Mesenchymal stem cell (in vitro differentiated cells and primary cell): ENCODE results near the gene PARP11.

Experiments used
- DNase-seq: peaks from one replicate; pipeline ENCODE4 v3.0.0-alpha.2; 2013
- H2AFZ ChIP-seq: one replicate; pipeline ENCODE4 v1.6.1; 2013; ENCODE audit warnings: low read depth, mild to moderate bottlenecking, control low read depth, inconsistent platforms, low read length, moderate library complexity
- H2AK5ac ChIP-seq: 2 replicates; pipeline ENCODE4 v1.6.1; 2013; ENCODE audit warnings: low read length, moderate library complexity, mild to moderate bottlenecking, inconsistent platforms; ENCODE audit not compliant: severe bottlenecking
- H2BK120ac ChIP-seq: one replicate; pipeline ENCODE4 v1.6.1; 2013; ENCODE audit warnings: low read depth, mild to moderate bottlenecking, inconsistent platforms, low read length, moderate library complexity
- H2BK12ac ChIP-seq, 2 experiments: one replicate each; pipeline ENCODE4 v1.6.1; 2013; ENCODE audit warnings: inconsistent platforms in 2 of 2, low read length in 2 of 2, mild to moderate bottlenecking in 2 of 2, moderate library complexity in 2 of 2, control low read depth in 1 of 2
- H2BK15ac ChIP-seq: one replicate; pipeline ENCODE4 v1.6.1; 2013; ENCODE audit warnings: mild to moderate bottlenecking, low read depth, inconsistent platforms; ENCODE audit not compliant: poor library complexity, severe bottlenecking
- H2BK5ac ChIP-seq: 2 replicates; pipeline ENCODE4 v1.6.1; 2013; ENCODE audit warnings: low read depth, mild to moderate bottlenecking, low read length, control low read depth, inconsistent platforms; ENCODE audit not compliant: poor library complexity, severe bottlenecking
- H3K14ac ChIP-seq, 2 experiments: one replicate each; pipeline ENCODE4 v1.6.1; 2013; ENCODE audit warnings: inconsistent platforms in 2 of 2, low read length in 2 of 2, control low read depth in 1 of 2, mild to moderate bottlenecking in 1 of 2, moderate library complexity in 1 of 2
- H3K18ac ChIP-seq, 2 experiments: one replicate each; pipeline ENCODE4 v1.6.1; 2013; ENCODE audit warnings: inconsistent platforms in 2 of 2, low read length in 2 of 2, control low read depth in 1 of 2, low read depth in 1 of 2, mild to moderate bottlenecking in 1 of 2
- H3K23ac ChIP-seq, 2 experiments: one replicate each; pipeline ENCODE4 v1.6.1; 2013; ENCODE audit warnings: inconsistent platforms in 2 of 2, low read length in 2 of 2, mild to moderate bottlenecking in 2 of 2, moderate library complexity in 2 of 2, control low read depth in 1 of 2
- H3K27ac ChIP-seq: 2 replicates; pipeline ENCODE4 v1.5.1; 2013; ENCODE audit warnings: mild to moderate bottlenecking, moderate library complexity, low read length, control low read depth, inconsistent platforms; ENCODE audit not compliant: poor library complexity, severe bottlenecking
- H3K27me3 ChIP-seq, 2 experiments: 2 replicates each; pipeline versions ENCODE4 v1.6.1 to v1.7.0; 2013; ENCODE audit warnings: low read length in 2 of 2, mild to moderate bottlenecking in 2 of 2, moderate library complexity in 2 of 2, control low read depth in 1 of 2, inconsistent platforms in 1 of 2; ENCODE audit not compliant: control insufficient read depth in 1 of 2, insufficient read depth in 1 of 2
- H3K36me3 ChIP-seq, 2 experiments: 2 replicates each; pipeline versions ENCODE4 v1.6.1 to v1.7.0; 2013; ENCODE audit warnings: low read length in 2 of 2, control low read depth in 1 of 2, inconsistent platforms in 1 of 2, low read depth in 1 of 2, mild to moderate bottlenecking in 1 of 2; ENCODE audit not compliant: insufficient read depth in 2 of 2, control insufficient read depth in 1 of 2
- H3K4ac ChIP-seq, 2 experiments: one replicate each; pipeline ENCODE4 v1.6.1; 2013; ENCODE audit warnings: inconsistent platforms in 2 of 2, low read length in 2 of 2, mild to moderate bottlenecking in 2 of 2, moderate library complexity in 2 of 2, control low read depth in 1 of 2, low read depth in 1 of 2
- H3K4me1 ChIP-seq: 2 replicates; pipeline ENCODE4 v1.6.1; 2013; ENCODE audit warnings: low read depth, low read length, control low read depth; ENCODE audit not compliant: control insufficient read depth, insufficient read depth
- H3K4me2 ChIP-seq: 2 replicates; pipeline ENCODE4 v1.6.1; 2013; ENCODE audit warnings: low read length, mild to moderate bottlenecking, inconsistent platforms; ENCODE audit not compliant: poor library complexity, severe bottlenecking
- H3K4me3 ChIP-seq, 2 experiments: 2 replicates each; pipeline versions ENCODE4 v1.5.1 to v1.7.0; 2013; ENCODE audit warnings: low read length in 2 of 2, mild to moderate bottlenecking in 2 of 2, control low read depth in 1 of 2, low read depth in 1 of 2; ENCODE audit not compliant: insufficient read depth in 1 of 2
- H3K79me1 ChIP-seq: replicated peaks from 2 replicates; pipeline ENCODE4 v1.6.1; 2013; ENCODE audit warnings: mild to moderate bottlenecking, control low read depth, low read length, inconsistent platforms; ENCODE audit not compliant: poor library complexity, severe bottlenecking
- H3K9ac ChIP-seq: 2 replicates; pipeline ENCODE4 v1.7.0; 2013; ENCODE audit warnings: mild to moderate bottlenecking, low read length, moderate library complexity
- H3K9me3 ChIP-seq: 2 replicates; pipeline ENCODE4 v1.7.0; 2013; ENCODE audit warnings: mild to moderate bottlenecking, low read length; ENCODE audit not compliant: control insufficient read depth
- H4K8ac ChIP-seq: one replicate; pipeline ENCODE4 v1.6.1; 2013; ENCODE audit warnings: inconsistent platforms, mild to moderate bottlenecking, low read length, moderate library complexity
- H4K91ac ChIP-seq: one replicate; pipeline ENCODE4 v1.6.1; 2013; ENCODE audit warnings: mild to moderate bottlenecking, low read length, inconsistent platforms
- WGBS: methylation state at CpG from one replicate; pipeline ENCODE4 v1.1.7; 2013; ENCODE audit warnings: mixed read lengths; 5-methylcytosine and 5-hydroxymethylcytosine counted together

Gene PARP11

DNA sequence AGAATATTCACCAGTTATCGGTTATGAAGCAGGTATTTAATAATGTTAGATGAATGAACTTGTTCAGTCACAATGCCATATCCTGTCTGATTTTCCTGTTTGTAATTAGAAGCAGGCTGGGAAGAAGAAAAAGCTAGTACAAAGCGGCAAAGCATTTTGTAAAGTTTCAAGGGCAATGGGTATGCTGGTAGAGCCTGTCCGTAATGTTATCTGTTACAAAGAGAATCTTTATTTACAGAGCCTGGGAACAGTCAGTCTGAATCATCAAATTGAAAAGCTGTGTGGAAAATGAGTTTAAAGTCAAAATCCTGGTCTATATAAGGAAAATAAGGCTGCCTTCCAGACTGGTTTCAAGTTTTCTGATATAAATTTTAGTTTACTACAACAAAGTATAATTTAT is 40.5 kb downstream of the PARP11 start:
- peaks cover 0 to 7% of the 10 kb centered on the region in 2 experiments for H3K36me3 ChIP-seq
- WGBS, result 91% methylated on average over 3 of the region's 3 CpGs

DNA sequence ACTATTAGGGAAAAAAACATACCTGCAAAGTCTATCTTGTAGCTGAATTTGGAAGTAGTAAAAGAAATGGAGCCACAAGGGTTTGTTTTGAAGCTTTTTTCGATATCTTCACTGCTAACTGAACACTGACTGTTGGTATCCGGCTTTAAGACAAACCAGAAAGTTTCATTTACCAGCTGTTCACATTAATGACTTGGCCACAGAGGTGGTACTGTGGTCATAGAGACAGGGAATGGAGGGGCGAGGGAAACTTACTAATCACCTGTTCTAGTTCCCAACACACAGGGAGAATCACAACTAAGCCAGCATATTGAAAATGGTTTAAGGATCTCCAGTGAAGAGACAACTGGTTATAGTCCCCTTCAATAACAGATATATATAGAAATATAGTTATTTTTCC is 44.3 kb downstream of the PARP11 start:
- H3K4me1 ChIP-seq, result no peaks in the 10 kb centered on the region

More for the DNA sequence above, 40.5 kb downstream of the PARP11 start:
- peaks cover 20% of the 10 kb centered on the region for H3K79me1 ChIP-seq
- H2AK5ac ChIP-seq, result no peak overlapping the region
- no peak overlapping the region for H3K14ac ChIP-seq
- no peaks in the 10 kb centered on the region for H3K4me1 ChIP-seq
- H3K9ac ChIP-seq, result no peak overlapping the region
- no peak overlapping the region for H3K18ac ChIP-seq
- no peak overlapping the region for H2BK12ac ChIP-seq
- H2BK5ac ChIP-seq, result no peak overlapping the region
- DNase-seq, result no peak
- no peaks in the 10 kb centered on the region for H3K27me3 ChIP-seq
- H3K27ac ChIP-seq, result no peak overlapping the region
- no peak overlapping the region for H2BK15ac ChIP-seq
- H3K23ac ChIP-seq, result no peak overlapping the region
- no peak overlapping the region for H4K8ac ChIP-seq
- H3K4me3 ChIP-seq, result no peak overlapping the region
- no peak overlapping the region for H3K4me2 ChIP-seq
- H3K9me3 ChIP-seq, result no peaks in the 10 kb centered on the region
- no peak overlapping the region for H2BK120ac ChIP-seq
- no peak overlapping the region for H3K4ac ChIP-seq
- no peak overlapping the region for H2AFZ ChIP-seq
- no peak overlapping the region for H4K91ac ChIP-seq

DNA sequence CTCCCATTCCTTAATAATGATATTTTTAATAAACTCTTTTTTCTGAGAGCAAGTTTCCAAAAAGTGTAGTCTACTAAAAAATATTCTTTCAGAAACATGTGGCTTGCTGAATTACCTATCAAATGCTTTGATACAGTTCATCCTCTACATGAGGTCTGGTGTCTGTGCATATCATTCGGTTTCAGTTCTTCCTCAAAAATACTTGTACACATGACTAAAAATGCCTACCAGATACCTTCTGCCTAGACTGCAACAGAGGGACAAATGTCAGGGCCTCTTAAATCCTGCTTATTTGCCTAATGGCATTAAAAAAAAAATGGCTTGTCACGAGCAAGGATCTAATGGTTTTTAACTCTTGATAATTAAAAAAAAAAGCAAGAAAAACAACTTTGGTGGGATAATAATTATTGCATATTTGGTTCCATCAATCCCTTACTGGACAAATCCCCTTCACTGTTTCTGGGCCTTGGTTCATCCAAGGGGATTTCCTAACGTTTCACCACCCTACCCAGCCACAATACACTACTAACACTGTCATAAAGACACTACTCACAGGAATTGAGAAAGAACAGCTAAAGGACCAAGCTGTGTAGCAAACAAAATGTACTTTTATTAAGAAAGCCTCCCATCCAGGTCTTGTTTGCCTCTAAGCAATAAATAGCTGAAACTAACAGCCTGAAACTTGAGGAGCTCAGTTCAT is 45.7 kb downstream of the PARP11 start:
- no peak for DNase-seq
- Histone ChIP-seq H3K27me3 (no peaks in the 10 kb centered on the region), H2BK5ac (no peak overlapping the region), H2AK5ac (no peak overlapping the region), H3K23ac (no peak overlapping the region), H3K4me1 (no peaks in the 10 kb centered on the region), H4K91ac (no peak overlapping the region), H3K36me3 (peaks cover 0 to 30% of the 10 kb centered on the region in 2 experiments), H2BK120ac (no peak overlapping the region), H3K79me1 (no peaks in the 10 kb centered on the region), H2BK15ac (no peak overlapping the region), H3K14ac (no peak overlapping the region), H3K18ac (no peak overlapping the region), H3K9ac (no peak overlapping the region), H3K4ac (no peak overlapping the region), H3K9me3 (no peaks in the 10 kb centered on the region), H2BK12ac (no peak overlapping the region), H3K27ac (no peak overlapping the region), H4K8ac (no peak overlapping the region), H3K4me2 (no peak overlapping the region), H2AFZ (no peak overlapping the region), H3K4me3 (no peak overlapping the region)
- WGBS, result 95% methylated on average over 2 of the region's 3 CpGs

More for the DNA sequence above, 44.3 kb downstream of the PARP11 start:
- no peak overlapping the region for H3K23ac ChIP-seq
- no peak overlapping the region for H4K91ac ChIP-seq
- H2AK5ac ChIP-seq, result no peak overlapping the region
- no peak overlapping the region for H3K14ac ChIP-seq
- H2BK120ac ChIP-seq, result no peak overlapping the region
- no peak overlapping the region for H4K8ac ChIP-seq
- no peak overlapping the region for H3K9ac ChIP-seq
- no peak overlapping the region for H3K27ac ChIP-seq
- H3K4ac ChIP-seq, result no peak overlapping the region
- no peak overlapping the region for H2BK5ac ChIP-seq
- no peak overlapping the region for H3K4me3 ChIP-seq
- H3K36me3 ChIP-seq, result peaks cover 0 to 29% of the 10 kb centered on the region in 2 experiments
- H3K27me3 ChIP-seq, result no peaks in the 10 kb centered on the region
- H2BK15ac ChIP-seq, result no peak overlapping the region
- H3K79me1 ChIP-seq, result peaks cover 3% of the 10 kb centered on the region
- no peak for DNase-seq
- H2AFZ ChIP-seq, result no peak overlapping the region
- 100% methylated on average over 1 of the region's 3 CpGs for WGBS
- no peaks in the 10 kb centered on the region for H3K9me3 ChIP-seq
- H2BK12ac ChIP-seq, result no peak overlapping the region
- H3K4me2 ChIP-seq, result no peak overlapping the region
- no peak overlapping the region for H3K18ac ChIP-seq

DNA sequence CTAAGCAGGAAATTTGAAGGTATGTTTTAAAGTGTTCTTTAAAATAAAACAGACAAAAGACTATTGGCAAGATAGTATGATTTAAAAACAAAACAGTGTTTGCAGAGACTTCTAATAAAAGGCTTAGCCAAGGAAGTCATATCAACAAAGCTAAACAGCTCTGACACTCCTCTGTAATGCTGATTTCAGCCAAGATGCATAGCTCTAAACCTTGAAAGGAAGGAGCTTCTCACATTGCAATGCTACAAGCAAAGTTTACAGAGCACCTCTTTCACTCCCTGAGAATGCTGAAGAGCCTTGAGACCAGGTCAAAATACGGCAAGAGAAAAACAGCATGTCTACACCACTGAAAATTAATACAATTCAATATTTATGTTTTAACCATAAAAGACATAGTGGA is 51.8 kb downstream of the PARP11 start:
- H2AFZ ChIP-seq, result no peak overlapping the region
- H3K9ac ChIP-seq, result no peak overlapping the region
- no peak overlapping the region for H3K4me3 ChIP-seq
- H3K4me1 ChIP-seq, result peaks cover 2% of the 10 kb centered on the region
- no peak overlapping the region for H3K14ac ChIP-seq
- no peak overlapping the region for H2BK120ac ChIP-seq
- no peaks in the 10 kb centered on the region for H3K27me3 ChIP-seq
- H3K23ac ChIP-seq, result no peak overlapping the region
- peaks cover 4 to 37% of the 10 kb centered on the region in 2 experiments for H3K36me3 ChIP-seq
- WGBS, result no CpG with 5 or more reads among the region's 1 CpG
- H2BK15ac ChIP-seq, result no peak overlapping the region
- H3K79me1 ChIP-seq, result peaks cover 2% of the 10 kb centered on the region
- no peak overlapping the region for H2BK5ac ChIP-seq
- no peak overlapping the region for H3K27ac ChIP-seq
- no peak overlapping the region for H4K8ac ChIP-seq
- H3K4me2 ChIP-seq, result no peak overlapping the region
- H4K91ac ChIP-seq, result no peak overlapping the region
- DNase-seq, result no peak
- H2AK5ac ChIP-seq, result no peak overlapping the region
- H3K4ac ChIP-seq, result no peak overlapping the region
- H3K9me3 ChIP-seq, result no peaks in the 10 kb centered on the region
- H3K18ac ChIP-seq, result no peak overlapping the region
- no peak overlapping the region for H2BK12ac ChIP-seq
